NCI-H1048 (cell line): Measurements from ENCODE around the gene P4HA1.

Source experiments
- DNase-seq: peaks from one replicate; lab custom pipeline; 2025; lab: John Stamatoyannopoulos, UW

The P4HA1 gene

GRCh38 chr10:72980348-72980747, 116.3 kb downstream of the P4HA1 start:
- DNase-seq = no peak

- DNase-seq = no peak
Measured at GRCh38 chr10:72979709-72980108, 117.0 kb downstream of the P4HA1 start.

- DNase-seq = no peak
Measured at GRCh38 chr10:72976886-72977285, 119.8 kb downstream of the P4HA1 start.
